Osteocyte (in vitro differentiated cells): ENCODE measurements around the gene CLTCL1. TPM values are rescaled to one million over a fixed set of nuclear protein-coding genes. Genes with fewer than 3 reads are reported as not detected.

Source experiments
- DNase-seq: peaks from one replicate; pipeline ENCODE4 v3.0.0; 2021; ENCODE audit warnings: mixed read lengths; ENCODE audit not compliant: unreplicated experiment; ENCODE audit errors: extremely low spot score
- H3K27ac Mint-ChIP-seq: one replicate; pipeline ENCODE4 v1.8.0; 2021; ENCODE audit warnings: mild to moderate bottlenecking, mixed read lengths; ENCODE audit not compliant: unreplicated experiment
- H3K27me3 Mint-ChIP-seq: one replicate; pipeline ENCODE4 v1.8.0; 2021; ENCODE audit warnings: mixed read lengths; ENCODE audit not compliant: unreplicated experiment
- H3K36me3 Mint-ChIP-seq: one replicate; pipeline ENCODE4 v1.8.0; 2021; ENCODE audit warnings: mixed read lengths; ENCODE audit not compliant: unreplicated experiment
- H3K4me1 Mint-ChIP-seq: one replicate; pipeline ENCODE4 v1.8.0; 2021; ENCODE audit warnings: mixed read lengths; ENCODE audit not compliant: unreplicated experiment
- H3K4me3 Mint-ChIP-seq: one replicate; pipeline ENCODE4 v1.8.0; 2021; ENCODE audit warnings: mild to moderate bottlenecking, moderate library complexity, mixed read lengths; ENCODE audit not compliant: unreplicated experiment
- H3K9me3 Mint-ChIP-seq: one replicate; pipeline ENCODE4 v1.8.0; 2021; ENCODE audit warnings: mixed read lengths; ENCODE audit not compliant: unreplicated experiment
- total RNA-seq: library from RNA; stranded (reverse); gene quantifications from 2 replicates; pipeline ENCODE4 v1.2.1, GENCODE V29; 2021
- TF ChIP-seq, protein P1 (sequence below): fragments of 200-600 bp; sonication (generic); IDR thresholded peaks from 2 replicates; pipeline ENCODE4 v1.5.0; 2021; ENCODE audit warnings: antibody characterized with exemption, mild to moderate bottlenecking, moderate library complexity

Gene CLTCL1
- total RNA-seq, 1 donor from 2014 or later, result 10.1 TPM

DNA sequence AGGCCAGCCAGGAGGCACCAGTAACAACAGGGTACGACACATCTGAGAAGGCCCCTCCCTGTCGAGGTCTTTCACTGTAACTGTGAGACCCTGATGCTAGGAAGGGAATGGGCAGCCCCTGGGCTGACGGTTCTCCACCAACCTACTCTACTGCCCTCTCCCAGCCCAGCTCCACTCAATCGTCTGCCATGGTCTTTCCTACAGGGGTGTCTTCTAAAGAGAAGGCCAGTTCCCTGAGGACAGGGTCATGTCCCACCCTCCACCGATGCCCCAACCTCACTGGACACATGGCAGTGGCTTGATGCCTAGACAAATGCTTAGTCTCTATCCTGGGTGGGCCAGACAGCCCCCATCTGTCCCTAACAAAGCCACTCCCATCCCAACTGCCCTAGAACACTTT, 67.0 kb downstream of the CLTCL1 start:
- DNase-seq, result no peak
- Mint-ChIP-seq H3K27ac (no peak overlapping the region), H3K4me1 (no peaks in the 10 kb centered on the region), H3K27me3 (no peaks in the 10 kb centered on the region), H3K9me3 (no peaks in the 10 kb centered on the region), H3K36me3 (peaks cover 32% of the 10 kb centered on the region), H3K4me3 (no peak overlapping the region)
- TF ChIP-seq, protein P1, sequence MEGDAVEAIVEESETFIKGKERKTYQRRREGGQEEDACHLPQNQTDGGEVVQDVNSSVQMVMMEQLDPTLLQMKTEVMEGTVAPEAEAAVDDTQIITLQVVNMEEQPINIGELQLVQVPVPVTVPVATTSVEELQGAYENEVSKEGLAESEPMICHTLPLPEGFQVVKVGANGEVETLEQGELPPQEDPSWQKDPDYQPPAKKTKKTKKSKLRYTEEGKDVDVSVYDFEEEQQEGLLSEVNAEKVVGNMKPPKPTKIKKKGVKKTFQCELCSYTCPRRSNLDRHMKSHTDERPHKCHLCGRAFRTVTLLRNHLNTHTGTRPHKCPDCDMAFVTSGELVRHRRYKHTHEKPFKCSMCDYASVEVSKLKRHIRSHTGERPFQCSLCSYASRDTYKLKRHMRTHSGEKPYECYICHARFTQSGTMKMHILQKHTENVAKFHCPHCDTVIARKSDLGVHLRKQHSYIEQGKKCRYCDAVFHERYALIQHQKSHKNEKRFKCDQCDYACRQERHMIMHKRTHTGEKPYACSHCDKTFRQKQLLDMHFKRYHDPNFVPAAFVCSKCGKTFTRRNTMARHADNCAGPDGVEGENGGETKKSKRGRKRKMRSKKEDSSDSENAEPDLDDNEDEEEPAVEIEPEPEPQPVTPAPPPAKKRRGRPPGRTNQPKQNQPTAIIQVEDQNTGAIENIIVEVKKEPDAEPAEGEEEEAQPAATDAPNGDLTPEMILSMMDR, result no peak

DNA sequence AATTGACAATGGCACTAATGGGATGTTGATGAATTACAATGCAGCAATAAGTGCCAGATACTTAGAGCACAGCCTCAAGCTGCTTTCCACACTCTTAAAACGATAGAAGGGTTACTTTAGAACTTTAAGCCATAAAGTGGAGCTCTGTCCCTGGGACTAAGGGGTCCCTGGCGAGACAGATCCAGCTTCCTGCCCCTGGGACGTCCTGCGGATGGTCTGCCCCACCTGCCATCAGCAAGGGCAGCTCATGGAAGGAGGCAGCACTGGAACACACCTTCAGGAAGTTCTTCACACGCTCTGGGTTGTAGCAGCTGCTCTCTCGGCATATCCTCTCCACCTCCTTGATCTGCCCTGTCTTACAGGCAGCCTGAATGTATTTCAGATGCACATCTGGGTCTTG, 67.9 kb downstream of the CLTCL1 start:
- no peaks in the 10 kb centered on the region for H3K27me3 Mint-ChIP-seq
- peaks cover 24% of the 10 kb centered on the region for H3K36me3 Mint-ChIP-seq
- TF ChIP-seq, protein P1, result no peak
- peaks cover under 1% of the 10 kb centered on the region for H3K4me1 Mint-ChIP-seq
- no peaks in the 10 kb centered on the region for H3K9me3 Mint-ChIP-seq
- H3K4me3 Mint-ChIP-seq, result no peak overlapping the region
- DNase-seq, result no peak
- H3K27ac Mint-ChIP-seq, result no peak overlapping the region

DNA sequence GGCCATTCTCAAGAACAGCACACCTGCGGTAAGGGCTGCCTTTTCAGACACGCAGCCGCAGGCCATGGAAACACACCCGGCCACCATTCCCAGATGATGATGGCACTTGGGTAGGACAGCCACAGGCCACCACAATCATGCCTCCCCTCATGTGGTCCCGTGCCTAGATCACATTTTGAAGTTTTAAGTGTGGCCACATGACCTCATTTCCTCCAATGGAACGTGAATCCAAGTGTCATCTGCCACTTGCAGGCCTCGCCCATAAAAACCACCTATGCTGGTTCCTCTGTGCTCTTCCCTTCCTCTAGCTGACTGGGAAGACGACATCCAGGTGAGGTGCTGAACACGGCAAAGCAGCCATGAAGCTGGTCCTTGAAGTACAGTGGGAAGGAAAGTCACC, 68.4 kb downstream of the CLTCL1 start:
- Mint-ChIP-seq H3K4me3 (no peak overlapping the region), H3K27me3 (no peaks in the 10 kb centered on the region), H3K36me3 (peaks cover 21% of the 10 kb centered on the region)

DNA sequence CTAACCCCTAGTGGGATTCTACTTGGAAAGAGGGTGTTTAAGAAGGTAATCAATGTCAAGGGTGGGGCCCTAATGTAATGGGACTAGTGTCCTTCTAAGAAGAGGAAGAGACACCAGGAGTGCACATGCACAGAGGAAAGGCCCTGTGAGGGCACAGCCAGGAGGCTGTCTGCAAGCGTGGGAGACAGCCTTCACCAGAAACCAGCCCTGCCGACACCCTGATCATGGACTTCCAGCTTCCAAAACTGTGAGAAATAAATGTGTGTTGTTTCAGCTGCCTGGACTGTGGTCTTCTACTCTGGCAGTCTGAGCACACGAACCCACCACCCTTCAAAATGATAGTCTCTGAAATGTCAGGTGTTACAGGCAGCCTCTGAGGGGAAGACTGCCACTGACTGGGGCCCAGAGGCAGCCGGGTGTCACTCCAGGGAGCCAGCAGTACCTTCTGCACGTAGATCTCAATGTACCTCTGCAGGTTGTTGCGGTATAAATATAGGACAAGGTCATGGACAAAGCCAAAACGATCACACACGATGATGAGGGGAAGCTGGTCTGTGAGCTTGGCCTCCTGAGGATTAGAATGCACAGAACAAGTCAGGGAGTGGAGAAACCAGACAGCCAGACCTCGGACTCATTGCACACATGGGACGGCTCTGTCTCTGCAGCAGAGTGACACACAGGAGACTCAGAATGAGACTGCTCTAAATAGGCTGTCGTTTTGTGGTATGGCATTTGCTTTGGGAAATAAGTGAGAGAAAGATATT, 69.1 kb downstream of the CLTCL1 start:
- Mint-ChIP-seq H3K9me3 (no peaks in the 10 kb centered on the region), H3K27me3 (no peaks in the 10 kb centered on the region), H3K36me3 (peaks cover 17% of the 10 kb centered on the region), H3K27ac (no peak overlapping the region), H3K4me1 (peaks cover 10% of the 10 kb centered on the region), H3K4me3 (no peak overlapping the region)
- TF ChIP-seq, protein P1, result no peak
- DNase-seq, result no peak

More for the DNA sequence above, 68.4 kb downstream of the CLTCL1 start:
- H3K27ac Mint-ChIP-seq, result no peak overlapping the region
- H3K9me3 Mint-ChIP-seq, result no peaks in the 10 kb centered on the region
- TF ChIP-seq, protein P1, result no peak
- DNase-seq, result no peak
- H3K4me1 Mint-ChIP-seq, result peaks cover 5% of the 10 kb centered on the region

DNA sequence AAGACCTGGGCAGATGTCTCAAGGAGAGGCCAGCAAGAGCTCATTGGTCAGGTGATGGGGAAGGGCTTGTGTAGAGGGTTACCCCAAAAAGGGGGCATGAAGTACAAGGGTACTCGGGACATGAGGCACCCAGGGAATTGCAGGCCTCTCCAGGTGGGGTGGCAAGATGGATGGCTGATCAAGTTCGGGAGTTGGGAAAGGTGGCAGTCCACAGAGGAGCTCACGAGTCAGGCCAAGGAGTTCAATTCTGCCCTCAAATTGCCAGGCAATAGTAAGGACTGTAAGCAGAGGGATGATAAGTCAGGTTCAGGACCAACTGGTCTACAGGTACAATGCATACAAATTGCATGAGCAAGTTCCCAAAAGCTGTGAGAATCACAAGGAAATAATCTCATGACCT, 70.7 kb downstream of the CLTCL1 start:
- Mint-ChIP-seq H3K36me3 (peaks cover 17% of the 10 kb centered on the region), H3K27me3 (no peaks in the 10 kb centered on the region), H3K27ac (no peak overlapping the region), H3K4me3 (no peak overlapping the region), H3K4me1 (peaks cover 15% of the 10 kb centered on the region), H3K9me3 (no peaks in the 10 kb centered on the region)
- TF ChIP-seq, protein P1, result no peak
- no peak for DNase-seq
